Caco-2 (cell line): ENCODE measurements around the gene CAGE1. TPM values are rescaled to one million over a fixed set of nuclear protein-coding genes. Genes with fewer than 3 reads are reported as not detected.

Source experiments
- BruUV-seq: library from RNA; stranded (reverse); fragments of 400-500 nt; replicated peaks from 2 replicates; lab custom pipeline; 2021; lab: Mats Ljungman, UMichigan
- CTCF ChIA-PET: fragments of 300-600 bp; sonication (Branson Sonifier 250); formaldehyde crosslinking; loops from one replicate; lab custom pipeline; 2022; ENCODE audit warnings: antibody characterized with exemption; lab: Charles Lee
- POLR2A ChIA-PET: fragments of 300-600 bp; sonication (Branson Sonifier 250); formaldehyde crosslinking; loops from one replicate; lab custom pipeline; 2022; ENCODE audit warnings: antibody characterized with exemption; lab: Charles Lee
- DNase-seq, 2 experiments: peaks; one replicate each; pipeline versions ENCODE4 v3.0.0 to v3.0.0-alpha.2; 2020 to 2022
- H3K27me3 ChIP-seq: replicated peaks from 2 replicates; pipeline ENCODE4 v1.6.0; 2011; ENCODE audit warnings: low read length; ENCODE audit not compliant: control insufficient read depth, insufficient read depth
- H3K36me3 ChIP-seq: 2 replicates; pipeline ENCODE4 v1.5.1; 2011; ENCODE audit warnings: low read length; ENCODE audit not compliant: control insufficient read depth, insufficient read depth
- H3K4me1 ChIP-seq: fragments of 250-450 bp; sonication (Bioruptor Pico); 2 replicates; pipeline ENCODE4 v1.5.1; 2020; ENCODE audit warnings: mild to moderate bottlenecking
- H3K4me3 ChIP-seq: 2 replicates; pipeline ENCODE4 v1.5.1; 2011; ENCODE audit warnings: low read depth, mild to moderate bottlenecking, control low read depth, low read length
- H3K9me3 ChIP-seq: fragments of 250-450 bp; sonication (Bioruptor Pico); 2 replicates; pipeline ENCODE4 v1.5.1; 2020; ENCODE audit warnings: mild to moderate bottlenecking, moderate library complexity
- H3K27ac Mint-ChIP-seq: one replicate; pipeline ENCODE4 v1.8.0; 2022; ENCODE audit warnings: mixed read lengths; ENCODE audit not compliant: unreplicated experiment
- H3K27me3 Mint-ChIP-seq: one replicate; pipeline ENCODE4 v1.8.0; 2022; ENCODE audit warnings: mixed read lengths; ENCODE audit not compliant: insufficient read depth, unreplicated experiment
- H3K36me3 Mint-ChIP-seq: one replicate; pipeline ENCODE4 v1.8.0; 2022; ENCODE audit warnings: mild to moderate bottlenecking, mixed read lengths; ENCODE audit not compliant: insufficient read depth, unreplicated experiment
- H3K4me1 Mint-ChIP-seq: one replicate; pipeline ENCODE4 v1.8.0; 2022; ENCODE audit warnings: low read depth, mixed read lengths; ENCODE audit not compliant: unreplicated experiment
- H3K4me3 Mint-ChIP-seq: one replicate; pipeline ENCODE4 v1.8.0; 2022; ENCODE audit warnings: mild to moderate bottlenecking, moderate library complexity, mixed read lengths; ENCODE audit not compliant: unreplicated experiment
- H3K9me3 Mint-ChIP-seq: one replicate; pipeline ENCODE4 v1.8.0; 2022; ENCODE audit warnings: mixed read lengths; ENCODE audit not compliant: unreplicated experiment
- CTCF ChIP-seq, 2 experiments: fragments of 200-600 bp in 1 of 2; IDR thresholded peaks; 1 replicate in 1 of 2; 2 replicates in 1 of 2; pipeline versions ENCODE4 v1.5.1 to v1.8.0; 2011 to 2022; ENCODE audit warnings: antibody characterized with exemption in 1 of 2, control low read depth in 1 of 2, inconsistent platforms in 1 of 2, low read depth in 1 of 2, low read length in 1 of 2, mild to moderate bottlenecking in 1 of 2, moderate library complexity in 1 of 2; ENCODE audit not compliant: insufficient read depth in 1 of 2, severe bottlenecking in 1 of 2, unreplicated experiment in 1 of 2
- intact Hi-C: fragments of 100-400 bp; cut with micrococcal nuclease; formaldehyde crosslinking; loops from one replicate; pipeline ENCODE4 v1.10.0; 2022; ENCODE audit not compliant: unreplicated experiment
- total RNA-seq: library from RNA; stranded (reverse); gene quantifications from 2 replicates; pipeline ENCODE4 v1.2.3, GENCODE V29; 2022

Gene CAGE1
- total RNA-seq, 1 experiment from 2014 or later: 0.59 TPM

DNA sequence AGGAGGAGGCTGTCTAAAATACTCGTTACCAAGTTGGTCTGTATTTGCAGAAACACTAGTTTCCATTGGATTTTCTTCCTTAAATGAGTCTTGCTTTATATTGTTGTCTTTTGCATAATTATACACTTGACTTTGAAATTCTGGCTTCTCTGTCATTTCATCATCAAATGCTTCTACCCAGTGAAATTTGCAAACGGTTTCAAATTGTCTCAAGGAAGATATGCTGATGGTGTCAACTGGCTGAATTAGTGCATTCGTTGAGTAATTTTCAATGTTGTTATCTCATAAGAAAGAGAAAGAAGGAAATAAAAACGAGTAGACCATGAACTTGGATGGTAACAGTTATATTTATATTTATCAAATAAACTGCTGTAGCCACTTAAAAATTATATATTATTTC lies 10.8 kb downstream of the CAGE1 start:
- H3K4me3 ChIP-seq: no peak overlapping the region
- no peak overlapping the region for H3K4me3 Mint-ChIP-seq
- H3K36me3 Mint-ChIP-seq: no peaks in the 10 kb centered on the region
- TF ChIP-seq CTCF (IDR thresholded peaks at IDR 0.05; ENCODE audit: insufficient read depth in 1 of 2, low read depth in 1 of 2, low read length in 1 of 2, severe bottlenecking in 1 of 2, unreplicated experiment in 1 of 2): no peak
- H3K9me3 ChIP-seq: no peaks in the 10 kb centered on the region
- DNase-seq: no peak
- POLR2A ChIA-PET: no interaction called here
- no TSS peak for BruUV-seq
- H3K4me1 Mint-ChIP-seq: peaks cover 5% of the 10 kb centered on the region
- H3K27me3 Mint-ChIP-seq: no peaks in the 10 kb centered on the region
- intact Hi-C loops: no loop called here
- CTCF ChIA-PET: no interaction called here
- H3K36me3 ChIP-seq: no peaks in the 10 kb centered on the region
- H3K4me1 ChIP-seq: no peaks in the 10 kb centered on the region
- H3K27me3 ChIP-seq: no peaks in the 10 kb centered on the region
- H3K27ac Mint-ChIP-seq: no peak overlapping the region
- no peaks in the 10 kb centered on the region for H3K9me3 Mint-ChIP-seq

DNA sequence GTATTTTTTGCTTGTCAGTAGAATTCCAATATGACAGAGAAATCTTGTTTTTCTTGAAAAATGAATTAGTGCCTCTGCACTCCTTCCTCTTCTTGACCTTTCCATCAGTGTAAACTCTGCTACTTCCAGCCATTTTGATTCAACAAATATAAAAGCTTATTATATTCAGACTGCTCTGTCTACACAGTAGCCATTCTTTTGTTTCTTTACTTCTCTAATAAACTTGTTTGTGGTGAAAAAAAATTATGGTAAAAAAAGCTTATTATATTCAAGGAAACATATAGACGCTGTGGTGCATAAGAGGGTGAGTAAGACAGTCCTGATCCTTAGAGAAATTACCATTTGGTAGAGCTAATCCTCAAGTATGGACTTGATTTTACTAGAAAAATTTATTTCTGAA lies 11.6 kb downstream of the CAGE1 start:
- H3K36me3 ChIP-seq: no peaks in the 10 kb centered on the region
- ChIA-PET POLR2A (no interaction called here), CTCF (no interaction called here)
- BruUV-seq: no TSS peak
- intact Hi-C loops: no loop called here
- no peak for TF ChIP-seq CTCF (IDR thresholded peaks at IDR 0.05; ENCODE audit: insufficient read depth in 1 of 2, low read depth in 1 of 2, low read length in 1 of 2, severe bottlenecking in 1 of 2, unreplicated experiment in 1 of 2)
- no peak overlapping the region for H3K27ac Mint-ChIP-seq
- H3K36me3 Mint-ChIP-seq: no peaks in the 10 kb centered on the region
- H3K4me1 Mint-ChIP-seq: peaks cover 7% of the 10 kb centered on the region
- no peaks in the 10 kb centered on the region for H3K27me3 ChIP-seq
- H3K4me3 ChIP-seq: no peak overlapping the region
- no peaks in the 10 kb centered on the region for H3K27me3 Mint-ChIP-seq
- H3K4me3 Mint-ChIP-seq: no peak overlapping the region
- no peaks in the 10 kb centered on the region for H3K9me3 Mint-ChIP-seq
- no peaks in the 10 kb centered on the region for H3K9me3 ChIP-seq
- DNase-seq: no peak
- H3K4me1 ChIP-seq: no peaks in the 10 kb centered on the region

DNA sequence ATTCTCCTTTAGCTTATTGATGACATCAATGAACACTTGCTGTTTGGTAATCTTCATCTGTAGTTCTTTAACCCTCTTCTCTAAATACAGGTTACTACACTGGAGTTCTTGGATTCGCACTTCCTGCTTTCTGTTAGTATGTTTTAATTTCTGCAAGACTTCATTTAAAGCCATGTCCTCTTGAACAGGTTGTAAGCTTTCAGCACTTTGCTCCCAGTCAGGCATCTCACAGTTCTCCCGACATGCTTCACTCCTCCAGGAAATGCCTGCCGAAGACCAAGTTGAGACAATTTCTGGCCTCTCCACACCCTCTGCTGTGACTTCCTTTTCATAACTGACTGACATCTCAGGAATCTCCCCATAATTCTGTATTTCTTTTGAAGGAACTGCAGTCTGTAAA lies 15.8 kb downstream of the CAGE1 start:
- Histone ChIP-seq H3K36me3 (no peaks in the 10 kb centered on the region), H3K27me3 (no peaks in the 10 kb centered on the region), H3K9me3 (no peaks in the 10 kb centered on the region), H3K4me1 (no peaks in the 10 kb centered on the region), H3K4me3 (no peak overlapping the region)
- ChIA-PET POLR2A (no interaction called here), CTCF (no interaction called here)
- Mint-ChIP-seq H3K36me3 (no peaks in the 10 kb centered on the region), H3K4me1 (peaks cover 7% of the 10 kb centered on the region), H3K27ac (peak overlapping the region; percentile 4), H3K9me3 (no peaks in the 10 kb centered on the region), H3K27me3 (no peaks in the 10 kb centered on the region), H3K4me3 (no peak overlapping the region)
- intact Hi-C loops: no loop called here
- DNase-seq: no peak
- no peak for TF ChIP-seq CTCF (IDR thresholded peaks at IDR 0.05; ENCODE audit: insufficient read depth in 1 of 2, low read depth in 1 of 2, low read length in 1 of 2, severe bottlenecking in 1 of 2, unreplicated experiment in 1 of 2)
- BruUV-seq: no TSS peak
